GM12878 (cell line): ENCODE data around the gene AGBL1. TPM values are rescaled to one million over a fixed set of nuclear protein-coding genes. Genes with fewer than 3 reads are reported as not detected.

Experiments used
- ATAC-seq: fragments of 200-7000 bp; cut with Tn5 transposase; 3 replicates; pipeline ENCODE4 v1.9.1; 2020; ENCODE audit warnings: mild to moderate bottlenecking, moderate library complexity
- BruUV-seq: library from RNA; stranded (reverse); fragments of 400-500 nt; replicated peaks from 2 replicates; lab custom pipeline; 2021; lab: Mats Ljungman, UMichigan
- CTCF ChIA-PET: fragments of 300-600 bp; sonication (Branson Sonifier 250); formaldehyde crosslinking; extraction: SDS; loops from one replicate; lab custom pipeline; 2021; ENCODE audit warnings: inconsistent platforms; lab: Yijun Ruan, JAX
- POLR2A ChIA-PET: fragments of 350-600 bp; formaldehyde crosslinking; extraction: SDS; loops from one replicate; lab custom pipeline; 2021; ENCODE audit warnings: inconsistent platforms; lab: Charles Lee
- RAD21 ChIA-PET: fragments of 300-600 bp; sonication (Branson Sonifier 250); formaldehyde crosslinking; loops from one replicate; lab custom pipeline; 2023; ENCODE audit warnings: antibody characterized with exemption; ENCODE audit not compliant: unreplicated experiment; lab: Charles Lee
- SMC1A ChIA-PET: fragments of 300-600 bp; sonication (Branson Sonifier 250); formaldehyde crosslinking; loops from one replicate; lab custom pipeline; 2023; ENCODE audit not compliant: unreplicated experiment, uncharacterized antibody; lab: Charles Lee
- DNase-seq: peaks from one replicate; pipeline ENCODE4 v3.0.0-alpha.2; 2011; ENCODE audit warnings: low read depth, low spot score
- FAIRE-seq: peaks from 3 replicates; lab custom pipeline; 2011; peaks lifted over from hg19 to GRCh38; lab: Jason Lieb, UNC
- H2AFZ ChIP-seq: 2 replicates; pipeline ENCODE4 v1.6.0; 2011; ENCODE audit warnings: low read depth, low read length, control low read depth; ENCODE audit not compliant: control insufficient read depth
- H3K27ac ChIP-seq: 2 replicates; pipeline ENCODE4 v1.5.1; 2011; ENCODE audit warnings: control low read depth; ENCODE audit not compliant: control insufficient read depth, insufficient read depth
- H3K27me3 ChIP-seq, 2 experiments: replicated peaks in 1 of 2; 2 replicates each; pipeline versions ENCODE4 v1.6.0 to v1.6.1; 2011; ENCODE audit warnings: low read length in 1 of 2; ENCODE audit not compliant: control insufficient read depth in 2 of 2, insufficient read depth in 2 of 2
- H3K36me3 ChIP-seq, 2 experiments: 2 replicates each; pipeline ENCODE4 v1.5.1; 2011; ENCODE audit warnings: low read length in 1 of 2; ENCODE audit not compliant: control insufficient read depth in 2 of 2, insufficient read depth in 2 of 2
- H3K4me1 ChIP-seq: 2 replicates; pipeline ENCODE4 v1.6.1; 2011; ENCODE audit warnings: mild to moderate bottlenecking, low read length, moderate library complexity, mixed read lengths; ENCODE audit not compliant: control insufficient read depth, insufficient read depth
- H3K4me2 ChIP-seq: 2 replicates; pipeline ENCODE4 v1.6.0; 2011; ENCODE audit warnings: control low read depth; ENCODE audit not compliant: control insufficient read depth, insufficient read depth
- H3K4me3 ChIP-seq: fragments of 200-600 bp; sonication (generic); 2 replicates; pipeline ENCODE4 v1.5.1; 2016
- H3K79me2 ChIP-seq: 2 replicates; pipeline ENCODE4 v1.6.0; 2011; ENCODE audit warnings: low read length; ENCODE audit not compliant: control insufficient read depth, insufficient read depth
- H3K9ac ChIP-seq: 2 replicates; pipeline ENCODE4 v1.8.0; 2011; ENCODE audit warnings: low read length, control low read depth, mixed read lengths; ENCODE audit not compliant: control insufficient read depth, insufficient read depth
- H3K9me3 ChIP-seq: replicated peaks from 3 replicates; pipeline ENCODE4 v1.5.1; 2011; ENCODE audit warnings: mild to moderate bottlenecking, low read length; ENCODE audit not compliant: control insufficient read depth, insufficient read depth
- H4K20me1 ChIP-seq: 2 replicates; pipeline ENCODE4 v1.6.0; 2011; ENCODE audit not compliant: control insufficient read depth, insufficient read depth
- BHLHE40 ChIP-seq, 2 experiments: fragments of 450-650 bp in 1 of 2; IDR thresholded peaks; 2 replicates each; pipeline ENCODE4 v1.6.1; 2011 to 2017; ENCODE audit warnings: low read depth in 2 of 2, borderline replicate concordance in 1 of 2, improper control_type of control experiment in 1 of 2, low read length in 1 of 2, mild to moderate bottlenecking in 1 of 2
- FOXK2 ChIP-seq: fragments of 450-650 bp; IDR thresholded peaks from 2 replicates; pipeline ENCODE4 v1.6.1; 2017; ENCODE audit warnings: mild to moderate bottlenecking, moderate library complexity
- MEF2A ChIP-seq: IDR thresholded peaks from 2 replicates; pipeline ENCODE4 v1.6.1; 2011; ENCODE audit warnings: low read depth, mild to moderate bottlenecking, low read length, moderate library complexity; ENCODE audit not compliant: insufficient read depth
- NFIC ChIP-seq: IDR thresholded peaks from 2 replicates; pipeline ENCODE4 v1.6.1; 2012; ENCODE audit warnings: low read depth, mild to moderate bottlenecking, inconsistent platforms, low read length, moderate library complexity
- NFYB ChIP-seq: IDR thresholded peaks from 2 replicates; pipeline ENCODE4 v1.6.1; 2011; ENCODE audit warnings: low read depth, mild to moderate bottlenecking, low read length, improper control_type of control experiment, moderate library complexity; ENCODE audit not compliant: insufficient read depth
- RB1 ChIP-seq: fragments of 450-650 bp; formaldehyde crosslinking; IDR thresholded peaks from 2 replicates; pipeline ENCODE4 v1.6.1; 2017; ENCODE audit warnings: mild to moderate bottlenecking, borderline replicate concordance
- SMAD1 ChIP-seq: fragments of 450-650 bp; IDR thresholded peaks from 2 replicates; pipeline ENCODE4 v1.6.1; 2018; ENCODE audit warnings: mild to moderate bottlenecking, low read depth; ENCODE audit not compliant: partially characterized antibody
- SMARCA5 ChIP-seq: fragments of 450-650 bp; IDR thresholded peaks from 2 replicates; pipeline ENCODE4 v1.6.1; 2017; ENCODE audit warnings: mild to moderate bottlenecking
- SPI1 ChIP-seq: IDR thresholded peaks from 2 replicates; pipeline ENCODE4 v1.6.1; 2011; ENCODE audit warnings: low read depth, mild to moderate bottlenecking, low read length, moderate library complexity, borderline replicate concordance; ENCODE audit not compliant: insufficient read depth
- TBL1XR1 ChIP-seq: IDR thresholded peaks from 2 replicates; pipeline ENCODE4 v1.6.1; 2012; ENCODE audit warnings: low read depth, low read length, improper control_type of control experiment
- ZBED1 ChIP-seq: IDR thresholded peaks from 2 replicates; pipeline ENCODE4 v1.6.1; 2016; ENCODE audit warnings: borderline replicate concordance
- whole genome bisulfite sequencing: methylation state at CpG from one replicate; pipeline ENCODE4 v1.1.6; 2016; ENCODE audit warnings: low lambda C conversion rate; ENCODE audit not compliant: insufficient replicate concordance, insufficient coverage; ENCODE audit errors: missing lambda C conversion rate; 5-methylcytosine and 5-hydroxymethylcytosine counted together
- in situ Hi-C: fragments of 300-500 bp; cut with MboI; formaldehyde crosslinking; loops from 9 replicates; pipeline ENCODE4 v1.14.3; 2018; ENCODE audit warnings: mixed read lengths
- intact Hi-C: fragments of 100-400 bp; cut with micrococcal nuclease; formaldehyde crosslinking; loops from one replicate; pipeline ENCODE4 v1.14.2; 2022; ENCODE audit not compliant: unreplicated experiment
- polyA plus RNA-seq, 11 experiments: library from polyadenylated mRNA; depleted of rRNA in 4 of 11; unstranded in 6 of 11; stranded (reverse) in 5 of 11; fragments of >200 nt; fragmentation: Nextera tagmentation in 4 of 11; fragmentation: Illumina TruSeq in 1 of 11; extraction: Ambion mirVana in 4 of 11; extraction: Trizol in 1 of 11; gene quantifications; 1 replicate in 1 of 11; 2 replicates in 10 of 11; pipeline versions ENCODE4 v1.2.1 to v1.2.3, GENCODE V29; 2011 to 2016; ENCODE audit warnings: inconsistent platforms in 2 of 11, missing spikeins in 2 of 11, low read depth in 1 of 11
- total RNA-seq, 4 experiments: library from RNA; depleted of rRNA in 3 of 4; stranded (reverse); fragments of >200 nt in 3 of 4; fragmentation: Illumina TruSeq in 1 of 4; extraction: Trizol in 1 of 4; gene quantifications; 2 replicates each; pipeline versions ENCODE4 v1.2.1 to v1.2.3, GENCODE V29; 2013 to 2021
- TF ChIP-seq, protein P1 (sequence below): fragments of 450-650 bp; IDR thresholded peaks from 2 replicates; pipeline ENCODE4 v1.6.1; 2017; ENCODE audit warnings: low read depth, mild to moderate bottlenecking, moderate library complexity
- TF ChIP-seq, protein P2 (sequence below): fragments of 450-650 bp; conservative IDR thresholded peaks from 2 replicates; pipeline ENCODE4 v1.6.1; 2017; ENCODE audit warnings: mild to moderate bottlenecking, moderate library complexity
- TF ChIP-seq, protein P3 (sequence below): fragments of 450-650 bp; IDR thresholded peaks from 2 replicates; pipeline ENCODE4 v1.6.1; 2016; ENCODE audit warnings: mild to moderate bottlenecking, moderate library complexity, borderline replicate concordance

Gene AGBL1
- total and polyA plus RNA-seq, 10 of the 15 experiments (the other 5 are each of a cell fraction or from before 2014, with no cell fraction given), result not detected

DNA sequence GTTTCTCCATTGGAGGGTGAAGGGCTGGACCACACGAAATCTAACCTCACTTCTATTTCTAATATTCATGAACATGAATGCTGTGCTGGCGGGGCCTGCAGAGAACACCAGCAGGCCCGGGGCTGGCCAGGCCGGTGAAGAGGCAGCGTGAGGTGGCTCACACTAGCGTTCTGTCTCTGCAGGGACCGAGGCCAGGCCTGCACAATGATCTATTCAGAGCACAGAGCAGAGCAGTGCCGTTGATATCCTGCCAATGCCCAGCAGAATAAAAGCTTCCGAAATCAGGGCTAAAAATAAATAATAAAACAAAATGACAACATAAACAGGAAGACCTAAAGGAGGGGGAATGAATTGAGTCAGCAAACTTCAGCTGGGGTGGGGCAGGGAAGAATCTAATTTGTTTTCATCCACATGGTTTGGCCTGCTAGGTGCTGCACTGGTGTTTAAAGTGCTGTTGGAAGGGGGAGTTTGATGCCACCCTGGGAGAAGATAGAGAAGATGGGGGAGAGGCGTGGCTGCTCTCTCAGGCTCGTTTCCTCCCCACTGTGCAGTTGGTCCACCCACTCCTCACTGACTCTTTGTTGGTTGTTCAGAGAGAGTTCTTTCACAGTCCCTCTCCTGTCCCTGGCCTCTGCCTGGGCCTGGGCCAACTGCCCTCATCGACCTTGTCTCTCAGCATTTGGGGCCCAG, 837.1 kb downstream of the AGBL1 start:
- SMC1A ChIA-PET, result no interaction called here
- no TSS peak for BruUV-seq
- Histone ChIP-seq H2AFZ (no peak overlapping the region), H3K9me3 (no peaks in the 10 kb centered on the region), H3K27ac (no peak overlapping the region), H3K27me3 (no peaks in the 10 kb centered on the region), H3K4me2 (no peak overlapping the region), H3K36me3 (no peaks in the 10 kb centered on the region), H3K79me2 (no peaks in the 10 kb centered on the region), H3K9ac (no peak overlapping the region), H4K20me1 (no peaks in the 10 kb centered on the region), H3K4me1 (no peaks in the 10 kb centered on the region), H3K4me3 (no peak overlapping the region)
- CTCF ChIA-PET, result interaction anchor here (0.9 kb wide), 1 partner anchor 1329 kb away, joined by 3 read pairs; no protein-coding TSS in a partner anchor
- ATAC-seq (no peak), DNase-seq (no peak), FAIRE-seq (no peak)
- intact Hi-C loops, result no loop called here
- TF ChIP-seq, protein P1, sequence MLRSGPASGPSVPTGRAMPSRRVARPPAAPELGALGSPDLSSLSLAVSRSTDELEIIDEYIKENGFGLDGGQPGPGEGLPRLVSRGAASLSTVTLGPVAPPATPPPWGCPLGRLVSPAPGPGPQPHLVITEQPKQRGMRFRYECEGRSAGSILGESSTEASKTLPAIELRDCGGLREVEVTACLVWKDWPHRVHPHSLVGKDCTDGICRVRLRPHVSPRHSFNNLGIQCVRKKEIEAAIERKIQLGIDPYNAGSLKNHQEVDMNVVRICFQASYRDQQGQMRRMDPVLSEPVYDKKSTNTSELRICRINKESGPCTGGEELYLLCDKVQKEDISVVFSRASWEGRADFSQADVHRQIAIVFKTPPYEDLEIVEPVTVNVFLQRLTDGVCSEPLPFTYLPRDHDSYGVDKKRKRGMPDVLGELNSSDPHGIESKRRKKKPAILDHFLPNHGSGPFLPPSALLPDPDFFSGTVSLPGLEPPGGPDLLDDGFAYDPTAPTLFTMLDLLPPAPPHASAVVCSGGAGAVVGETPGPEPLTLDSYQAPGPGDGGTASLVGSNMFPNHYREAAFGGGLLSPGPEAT, result no peak
- TF ChIP-seq FOXK2 (no peak), TBL1XR1 (no peak), SMAD1 (no peak), ZBED1 (no peak), NFIC (no peak), BHLHE40 (IDR thresholded peaks at IDR 0.05; ENCODE audit: borderline replicate concordance in 1 of 2, low read depth in 2 of 2, low read length in 1 of 2) (no peak), MEF2A (no peak), RB1 (no peak), SPI1 (no peak), NFYB (no peak), SMARCA5 (no peak)
- TF ChIP-seq, protein P2, sequence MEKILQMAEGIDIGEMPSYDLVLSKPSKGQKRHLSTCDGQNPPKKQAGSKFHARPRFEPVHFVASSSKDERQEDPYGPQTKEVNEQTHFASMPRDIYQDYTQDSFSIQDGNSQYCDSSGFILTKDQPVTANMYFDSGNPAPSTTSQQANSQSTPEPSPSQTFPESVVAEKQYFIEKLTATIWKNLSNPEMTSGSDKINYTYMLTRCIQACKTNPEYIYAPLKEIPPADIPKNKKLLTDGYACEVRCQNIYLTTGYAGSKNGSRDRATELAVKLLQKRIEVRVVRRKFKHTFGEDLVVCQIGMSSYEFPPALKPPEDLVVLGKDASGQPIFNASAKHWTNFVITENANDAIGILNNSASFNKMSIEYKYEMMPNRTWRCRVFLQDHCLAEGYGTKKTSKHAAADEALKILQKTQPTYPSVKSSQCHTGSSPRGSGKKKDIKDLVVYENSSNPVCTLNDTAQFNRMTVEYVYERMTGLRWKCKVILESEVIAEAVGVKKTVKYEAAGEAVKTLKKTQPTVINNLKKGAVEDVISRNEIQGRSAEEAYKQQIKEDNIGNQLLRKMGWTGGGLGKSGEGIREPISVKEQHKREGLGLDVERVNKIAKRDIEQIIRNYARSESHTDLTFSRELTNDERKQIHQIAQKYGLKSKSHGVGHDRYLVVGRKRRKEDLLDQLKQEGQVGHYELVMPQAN, result no peak
- TF ChIP-seq, protein P3, sequence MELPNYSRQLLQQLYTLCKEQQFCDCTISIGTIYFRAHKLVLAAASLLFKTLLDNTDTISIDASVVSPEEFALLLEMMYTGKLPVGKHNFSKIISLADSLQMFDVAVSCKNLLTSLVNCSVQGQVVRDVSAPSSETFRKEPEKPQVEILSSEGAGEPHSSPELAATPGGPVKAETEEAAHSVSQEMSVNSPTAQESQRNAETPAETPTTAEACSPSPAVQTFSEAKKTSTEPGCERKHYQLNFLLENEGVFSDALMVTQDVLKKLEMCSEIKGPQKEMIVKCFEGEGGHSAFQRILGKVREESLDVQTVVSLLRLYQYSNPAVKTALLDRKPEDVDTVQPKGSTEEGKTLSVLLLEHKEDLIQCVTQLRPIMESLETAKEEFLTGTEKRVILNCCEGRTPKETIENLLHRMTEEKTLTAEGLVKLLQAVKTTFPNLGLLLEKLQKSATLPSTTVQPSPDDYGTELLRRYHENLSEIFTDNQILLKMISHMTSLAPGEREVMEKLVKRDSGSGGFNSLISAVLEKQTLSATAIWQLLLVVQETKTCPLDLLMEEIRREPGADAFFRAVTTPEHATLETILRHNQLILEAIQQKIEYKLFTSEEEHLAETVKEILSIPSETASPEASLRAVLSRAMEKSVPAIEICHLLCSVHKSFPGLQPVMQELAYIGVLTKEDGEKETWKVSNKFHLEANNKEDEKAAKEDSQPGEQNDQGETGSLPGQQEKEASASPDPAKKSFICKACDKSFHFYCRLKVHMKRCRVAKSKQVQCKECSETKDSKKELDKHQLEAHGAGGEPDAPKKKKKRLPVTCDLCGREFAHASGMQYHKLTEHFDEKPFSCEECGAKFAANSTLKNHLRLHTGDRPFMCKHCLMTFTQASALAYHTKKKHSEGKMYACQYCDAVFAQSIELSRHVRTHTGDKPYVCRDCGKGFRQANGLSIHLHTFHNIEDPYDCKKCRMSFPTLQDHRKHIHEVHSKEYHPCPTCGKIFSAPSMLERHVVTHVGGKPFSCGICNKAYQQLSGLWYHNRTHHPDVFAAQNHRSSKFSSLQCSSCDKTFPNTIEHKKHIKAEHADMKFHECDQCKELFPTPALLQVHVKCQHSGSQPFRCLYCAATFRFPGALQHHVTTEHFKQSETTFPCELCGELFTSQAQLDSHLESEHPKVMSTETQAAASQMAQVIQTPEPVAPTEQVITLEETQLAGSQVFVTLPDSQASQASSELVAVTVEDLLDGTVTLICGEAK, result no peak
- POLR2A ChIA-PET, result no interaction called here
- WGBS, result 3% methylated on average over 12 of the region's 12 CpGs
- RAD21 ChIA-PET, result no interaction called here
- in situ Hi-C loops, result no loop called here
